ENCODE results near the gene KCNT2.
"Not testable (repeated sequence)": the region's sequence is repeated elsewhere in the genome, so short reads cannot be mapped to it uniquely, and the experiment has no call there.

The KCNT2 gene

DNA sequence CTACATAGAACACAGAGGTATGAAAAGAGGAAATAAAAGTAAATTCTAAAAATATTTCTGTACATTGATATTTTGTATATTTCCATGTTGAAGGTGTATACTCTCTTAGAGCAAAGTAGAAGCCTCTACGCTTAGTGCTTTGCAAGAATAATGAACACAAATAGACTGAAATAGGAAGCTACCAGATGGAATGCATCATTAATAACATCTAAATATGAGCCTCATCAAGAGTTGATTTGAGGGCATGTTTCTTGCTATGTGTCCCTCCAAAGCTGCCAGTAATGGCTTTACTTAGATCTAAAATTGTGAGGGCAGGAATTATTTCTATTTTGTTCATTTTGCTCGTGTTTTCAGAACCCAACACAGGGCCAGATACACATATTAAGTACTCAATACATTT is 94.4 kb downstream of the KCNT2 start:
- DNase-seq (ENCODE audit: low read depth in 3 of 3): no peak

DNA sequence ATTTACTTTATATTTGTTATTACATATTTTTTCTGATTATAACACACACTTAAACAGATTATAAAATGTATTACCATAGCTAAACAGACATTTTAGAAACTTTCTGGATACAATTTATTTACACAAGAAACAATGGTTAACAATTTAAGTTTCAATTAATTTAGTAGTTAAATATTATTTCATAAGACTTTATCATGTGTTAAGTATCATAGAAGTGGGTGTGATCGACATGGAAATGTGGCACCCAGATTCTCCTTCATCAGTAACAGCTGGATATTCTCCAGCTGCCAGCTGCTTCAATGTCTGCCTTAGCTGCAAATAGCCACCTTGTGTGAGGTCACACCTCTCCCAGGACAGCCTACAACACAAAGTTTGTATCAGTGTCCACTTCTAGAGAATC is 97.8 kb downstream of the KCNT2 start:
- DNase-seq (ENCODE audit: low read depth in 3 of 3): no peak

DNA sequence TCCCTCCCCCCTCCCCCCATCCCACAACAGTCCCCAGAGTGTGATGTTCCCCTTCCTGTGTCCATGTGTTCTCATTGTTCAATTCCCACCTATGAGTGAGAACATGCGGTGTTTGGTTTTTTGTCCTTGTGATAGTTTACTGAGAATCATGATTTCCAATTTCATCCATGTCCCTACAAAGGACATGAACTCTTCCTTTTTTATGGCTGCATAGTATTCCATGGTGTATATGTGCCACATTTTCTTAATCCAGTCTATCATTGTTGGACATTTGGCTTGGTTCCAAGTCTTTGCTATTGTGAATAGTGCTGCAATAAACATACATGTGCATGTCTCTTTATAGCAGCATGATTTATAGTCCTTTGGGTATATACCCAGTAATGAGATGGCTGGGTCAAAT is 104.0 kb downstream of the KCNT2 start:
- DNase-seq (ENCODE audit: low read depth in 3 of 3): not testable (repeated sequence)

DNA sequence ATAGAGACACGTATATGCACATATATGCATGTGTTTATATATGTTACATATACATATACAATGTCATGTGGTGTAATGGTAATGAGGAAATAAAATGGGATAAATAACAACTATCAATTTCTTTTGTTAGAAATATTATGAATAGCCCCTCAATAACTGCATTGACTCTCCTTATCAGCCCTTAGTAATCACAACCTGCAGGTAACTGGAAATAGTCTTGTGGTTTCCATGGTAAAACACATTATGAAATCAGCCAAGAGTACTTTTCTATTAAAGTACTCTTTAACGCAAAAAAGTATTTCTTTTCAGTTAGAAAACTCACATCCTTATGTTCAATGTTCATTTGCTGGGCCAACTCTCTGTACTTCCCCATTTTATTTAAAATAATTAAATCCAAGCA is 105.8 kb downstream of the KCNT2 start:
- no peak for DNase-seq (ENCODE audit: low read depth in 3 of 3)

GRCh38 chr1:196501760-196502428 is 106.3 kb downstream of the KCNT2 start:
- no peak for DNase-seq (ENCODE audit: low read depth in 3 of 3)

DNA sequence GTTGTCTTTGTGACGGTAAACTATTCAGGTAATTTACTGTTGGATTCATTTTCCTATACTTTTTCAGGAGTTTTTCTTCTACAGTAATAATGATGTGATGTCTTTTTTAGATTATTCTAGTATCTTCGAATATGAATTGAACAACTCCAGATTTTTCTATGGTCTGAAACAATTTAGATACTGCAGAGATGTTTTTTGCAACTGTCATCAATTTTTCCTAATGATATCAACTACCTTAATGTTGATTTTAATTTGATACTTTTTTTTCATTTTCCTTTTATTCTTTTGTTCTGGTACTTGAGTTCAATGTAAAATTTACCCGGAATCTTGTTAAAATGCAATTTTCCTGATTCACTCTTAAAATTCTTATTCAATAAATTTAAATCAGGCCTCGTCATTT is 110.4 kb downstream of the KCNT2 start:
- DNase-seq (ENCODE audit: low read depth in 3 of 3): no peak

- DNase-seq (ENCODE audit: low read depth in 3 of 3): no peak
These were observed 113.5 kb downstream of the KCNT2 start for GRCh38 chr1:196494766-196495165.

GRCh38 chr1:196493881-196494280 is 114.4 kb downstream of the KCNT2 start:
- DNase-seq (ENCODE audit: low read depth in 3 of 3): no peak

DNA sequence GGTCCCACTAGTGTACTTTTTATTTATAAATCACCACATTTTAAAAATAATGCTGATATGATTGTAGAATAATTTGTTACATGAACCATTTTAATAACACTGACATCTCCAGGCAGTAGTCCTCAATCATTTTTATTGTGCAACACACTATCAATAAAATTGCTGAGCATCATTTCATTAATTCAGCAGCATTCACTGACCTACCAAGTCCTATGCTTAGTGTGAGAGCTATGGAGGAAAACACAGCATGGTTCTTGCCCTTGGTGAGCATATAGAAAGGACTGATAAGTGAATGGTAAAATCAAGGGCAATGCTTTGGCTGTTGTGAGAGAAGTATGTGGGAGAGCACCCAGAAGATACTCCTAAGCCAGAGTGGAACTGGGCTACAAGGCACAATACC is 119.7 kb downstream of the KCNT2 start:
- no peak for DNase-seq (ENCODE audit: low read depth in 3 of 3)

DNA sequence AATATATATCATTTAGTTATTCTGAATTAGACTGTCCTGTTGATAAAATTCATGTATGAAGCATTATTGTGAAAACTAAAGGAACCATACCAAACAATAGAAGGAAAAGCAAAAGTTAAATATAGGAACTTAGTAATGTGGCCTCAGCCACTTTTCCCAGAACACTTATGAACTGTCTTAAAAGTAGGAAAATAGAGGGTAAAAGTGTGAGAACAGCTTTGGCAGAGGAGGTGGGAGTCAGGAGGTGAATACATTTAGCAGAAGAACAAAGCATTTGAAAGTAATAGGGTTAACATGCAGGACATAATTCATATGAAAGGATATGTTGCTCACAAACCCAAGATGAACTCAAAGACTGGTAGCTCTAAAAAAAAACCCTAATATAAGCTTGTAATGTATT is 121.9 kb downstream of the KCNT2 start:
- no peak for DNase-seq (ENCODE audit: low read depth in 3 of 3)

DNA sequence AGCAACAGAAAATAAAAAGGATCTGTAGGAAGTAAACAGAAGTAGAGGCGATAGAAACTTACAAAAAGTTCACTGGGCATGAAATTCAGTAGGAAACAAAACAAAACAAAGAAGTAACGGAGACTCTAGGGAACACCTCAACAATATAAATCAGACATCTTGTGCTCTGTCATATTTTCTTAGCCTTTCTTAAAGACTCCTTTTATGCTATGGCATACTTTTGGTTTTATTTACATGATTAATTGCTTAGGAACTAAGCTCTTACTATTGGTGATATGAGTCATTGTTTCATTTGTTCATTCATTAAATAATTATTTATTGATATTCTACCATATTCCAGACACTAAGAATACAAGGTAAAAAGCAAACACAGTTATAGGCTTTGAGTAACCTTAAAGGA is 126.6 kb downstream of the KCNT2 start:
- DNase-seq (ENCODE audit: low read depth in 3 of 3): no peak

DNA sequence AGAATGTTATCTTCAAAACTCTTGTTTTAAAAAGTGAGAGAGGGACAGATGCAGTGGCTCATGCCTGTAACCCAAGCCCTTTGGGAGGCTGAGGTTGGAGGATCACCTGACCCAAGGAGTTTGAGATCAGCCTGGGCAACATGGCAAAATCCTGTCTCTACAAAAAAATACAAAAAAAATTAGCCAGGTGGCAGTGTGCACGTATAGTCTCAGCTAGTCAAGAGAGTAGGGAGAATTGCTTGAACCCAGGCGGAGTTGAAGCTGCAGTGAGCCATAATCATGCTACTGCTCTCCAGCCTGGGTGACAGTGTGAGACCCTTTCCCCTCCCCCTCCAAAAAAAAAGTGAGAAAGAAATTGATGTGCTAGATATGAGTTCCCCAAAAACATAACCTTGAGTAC is 131.0 kb downstream of the KCNT2 start:
- no peak for DNase-seq (ENCODE audit: low read depth in 3 of 3)

DNA sequence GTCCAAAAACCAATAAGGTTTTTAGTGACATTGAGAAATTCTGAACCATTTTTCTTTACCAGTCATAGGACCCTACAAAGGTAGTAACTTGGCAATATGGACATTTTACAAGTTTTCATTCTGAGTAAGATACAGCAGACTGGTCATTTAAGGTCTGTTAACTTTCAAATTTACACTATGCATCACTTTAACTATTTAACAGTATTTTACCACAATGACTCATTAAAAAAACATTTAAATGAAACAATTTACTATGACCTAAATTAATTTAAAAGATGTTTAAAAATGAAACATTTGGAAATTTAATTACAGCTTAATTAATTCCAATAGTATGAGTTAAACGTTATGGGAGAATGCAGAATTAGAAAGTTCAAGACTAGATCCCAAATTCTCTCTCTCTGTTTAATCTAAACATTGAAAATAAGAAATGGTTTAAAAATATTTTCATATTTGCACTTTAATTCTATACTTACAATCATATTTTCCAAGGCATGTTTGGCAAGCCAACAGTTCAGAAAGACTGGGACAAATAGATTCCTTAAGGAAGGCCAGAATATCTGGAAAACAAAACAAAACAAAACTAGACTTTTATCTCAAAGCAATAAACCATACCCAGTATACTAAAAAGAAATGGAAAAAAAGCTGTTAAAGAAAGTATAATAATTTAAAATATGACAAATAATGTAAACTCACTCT is 140.9 kb downstream of the KCNT2 start:
- no peak for DNase-seq (ENCODE audit: low read depth in 3 of 3)

GRCh38 chr1:196466654-196467053 is 141.6 kb downstream of the KCNT2 start:
- DNase-seq (ENCODE audit: low read depth in 3 of 3): no peak

- no peak for DNase-seq (ENCODE audit: low read depth in 3 of 3)
These were observed 142.1 kb downstream of the KCNT2 start for GRCh38 chr1:196466166-196466565.

DNA sequence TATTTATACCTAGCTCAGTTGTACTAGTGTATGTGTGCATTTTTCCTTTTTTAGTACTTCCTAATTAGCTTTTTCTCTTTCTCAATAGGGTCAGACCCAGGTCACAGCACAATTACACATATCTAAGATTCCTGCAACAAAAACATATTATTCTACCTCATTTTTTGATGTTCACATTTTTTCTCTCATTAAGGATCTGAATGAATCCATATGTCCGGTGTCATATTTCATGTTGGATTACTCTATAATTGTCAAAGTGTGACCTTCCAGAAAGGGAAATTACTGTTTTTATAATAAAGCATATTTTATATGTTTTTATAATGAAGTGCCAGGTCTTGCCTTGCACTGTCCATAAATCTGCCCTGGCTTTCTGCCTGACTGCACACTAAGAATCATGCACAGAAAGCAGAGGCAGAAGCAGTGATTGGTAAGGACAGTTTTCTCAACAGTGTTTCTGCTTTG is 143.7 kb downstream of the KCNT2 start:
- DNase-seq (ENCODE audit: low read depth in 3 of 3): no peak

DNA sequence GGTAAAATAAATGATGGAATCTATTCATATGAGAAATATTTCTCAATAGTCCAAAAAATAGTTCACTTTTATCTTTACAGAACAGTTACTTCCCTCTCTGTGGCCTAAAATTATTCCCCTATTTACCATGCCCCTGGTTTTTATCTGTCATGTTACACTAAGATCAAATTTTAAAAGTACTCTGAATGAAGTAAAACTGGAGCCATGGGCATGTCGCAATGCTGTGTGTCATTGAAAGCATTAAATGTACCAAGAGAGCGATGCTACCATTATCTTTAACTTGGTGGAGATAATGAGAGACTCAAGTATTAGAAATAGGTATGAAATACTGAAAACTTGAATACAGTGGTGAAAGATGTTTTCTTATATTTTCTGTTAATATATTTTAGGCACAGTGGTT is 146.2 kb downstream of the KCNT2 start:
- DNase-seq (ENCODE audit: low read depth in 3 of 3): no peak

DNA sequence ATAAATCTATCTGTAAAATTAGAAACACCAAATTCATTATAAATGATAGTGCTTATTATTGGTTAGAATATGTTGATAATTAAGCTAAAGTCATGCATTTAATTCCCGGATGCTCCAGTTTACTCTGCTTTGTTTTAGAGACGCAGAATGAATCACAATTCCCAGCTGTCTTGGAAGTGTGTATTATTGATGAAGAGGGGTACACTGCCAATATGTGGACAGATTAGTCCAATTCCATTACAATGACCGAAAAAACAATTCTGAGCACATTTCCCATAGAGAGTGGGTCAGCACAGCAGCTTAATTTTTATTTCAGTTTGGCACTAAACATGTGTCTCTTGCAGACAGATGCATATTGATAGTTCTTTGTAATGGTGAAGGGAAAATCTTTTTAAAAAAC is 146.7 kb downstream of the KCNT2 start:
- DNase-seq (ENCODE audit: low read depth in 3 of 3): no peak

DNA sequence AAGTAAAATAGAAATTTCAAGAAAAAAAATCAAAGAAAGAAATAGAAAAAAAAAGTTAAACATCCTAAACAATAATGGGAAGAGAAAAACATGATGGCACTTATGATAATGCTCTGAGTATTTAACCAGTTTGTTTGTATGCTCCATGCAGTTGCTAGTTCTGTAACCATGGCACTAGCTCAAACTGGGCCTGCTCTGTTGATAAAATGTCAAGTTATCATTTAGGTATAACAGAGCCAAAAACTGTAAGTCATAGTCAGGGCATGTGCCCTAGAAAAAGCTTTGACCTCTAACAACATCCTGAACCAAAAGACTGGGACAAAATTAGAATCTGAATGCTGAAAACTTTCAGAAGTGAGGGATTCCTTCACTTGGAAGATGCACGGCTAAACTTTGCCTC is 148.9 kb downstream of the KCNT2 start:
- DNase-seq (ENCODE audit: low read depth in 3 of 3): no peak

- DNase-seq (ENCODE audit: low read depth in 3 of 3): no peak
These were observed 153.4 kb downstream of the KCNT2 start for GRCh38 chr1:196454792-196455191.

DNA sequence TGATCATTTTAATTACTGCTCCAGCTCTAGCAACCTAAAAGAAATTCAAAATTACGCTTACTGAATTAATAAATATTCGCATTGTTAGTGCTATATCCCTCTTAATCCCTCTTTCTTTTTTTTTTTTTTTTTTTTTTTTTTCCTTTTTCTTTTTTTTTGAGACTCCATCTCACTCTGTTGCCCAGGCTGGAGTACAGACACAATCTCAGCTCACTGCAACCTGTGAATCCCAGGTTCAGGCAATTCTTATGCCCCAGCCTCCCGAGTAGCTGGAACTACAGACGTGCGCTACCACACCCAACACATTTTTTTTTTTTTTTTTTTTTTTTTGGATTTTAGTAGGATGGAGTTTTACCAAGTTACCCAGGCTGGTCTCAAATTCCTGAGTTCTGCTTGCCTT is 157.1 kb downstream of the KCNT2 start:
- DNase-seq (ENCODE audit: low read depth in 3 of 3): no peak

DNA sequence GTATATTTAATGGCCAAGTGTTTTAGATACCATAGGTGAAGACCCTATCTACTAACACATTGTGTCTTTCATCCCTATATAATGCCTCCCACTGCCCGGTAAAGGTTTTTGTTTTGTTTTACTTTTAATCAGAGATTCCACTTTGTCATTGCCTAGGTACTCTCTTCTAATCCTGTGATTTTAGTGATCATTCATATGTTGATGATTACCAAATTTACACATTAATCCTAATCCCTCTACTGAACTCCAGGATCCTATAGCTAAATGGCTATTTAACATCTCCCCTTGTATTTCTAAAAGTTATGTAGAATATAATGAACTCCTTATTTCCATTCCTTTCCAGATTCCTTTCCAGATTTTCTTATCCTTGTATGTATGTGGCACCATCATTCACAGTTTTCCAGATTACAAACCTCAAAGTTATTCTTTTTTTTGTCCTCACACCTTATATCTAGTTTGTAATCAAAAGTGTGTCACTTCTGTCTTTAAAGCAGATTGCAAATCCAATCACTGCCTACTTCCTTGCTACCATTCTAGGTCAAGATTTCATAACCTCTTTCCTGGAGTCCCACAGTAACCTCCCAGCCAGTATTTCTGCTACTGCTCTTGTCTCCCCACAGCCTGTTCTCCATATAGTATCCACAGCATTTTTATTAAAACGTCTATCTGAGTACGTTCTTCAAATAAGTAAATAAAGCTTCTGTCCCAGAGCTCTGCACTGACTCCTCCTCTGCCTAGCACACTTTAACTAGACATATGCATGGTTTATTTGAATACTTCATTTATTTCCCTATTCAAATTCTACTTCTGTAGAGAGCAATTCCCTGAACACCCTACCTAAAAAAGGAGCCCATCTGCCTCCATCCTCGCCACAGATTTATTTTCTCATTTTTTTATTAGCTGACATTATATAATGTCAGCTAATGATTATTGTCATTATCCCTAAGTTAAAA is 157.8 kb downstream of the KCNT2 start:
- DNase-seq (ENCODE audit: low read depth in 3 of 3): no peak

DNA sequence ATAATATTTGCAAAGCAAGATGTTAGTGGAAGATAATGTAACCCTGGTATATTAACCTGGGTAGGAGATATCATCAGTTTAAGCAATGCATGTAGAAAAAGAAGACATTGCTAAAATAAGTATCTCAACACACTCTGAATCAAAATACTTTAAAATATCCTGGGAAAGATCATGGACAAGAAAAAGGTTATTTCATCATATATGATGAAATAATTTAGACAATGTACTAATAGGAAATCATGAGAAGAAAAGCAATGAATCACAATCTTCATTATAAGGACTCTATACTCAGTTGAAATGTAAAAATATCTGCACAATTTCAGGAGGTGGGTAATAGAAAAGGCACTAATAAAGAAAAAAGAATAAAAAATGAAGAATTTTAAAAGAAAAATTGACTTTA is 158.8 kb downstream of the KCNT2 start:
- DNase-seq (ENCODE audit: low read depth in 3 of 3): no peak

Data from stimulated activated CD4-positive, alpha-beta T cell treated with anti-CD3 and anti-CD28 coated beads, TNF-alpha, amount 100 ng/mL, for 24 hours (primary cell).